GM12801 (cell line): ENCODE data around the gene OXT.

Experiments used
- TF ChIP-seq, protein P1 (sequence below): IDR thresholded peaks from one replicate; pipeline ENCODE4 v1.5.1; 2011; ENCODE audit warnings: control low read depth; ENCODE audit not compliant: insufficient read length; ENCODE audit errors: extremely low read depth

Gene OXT

DNA sequence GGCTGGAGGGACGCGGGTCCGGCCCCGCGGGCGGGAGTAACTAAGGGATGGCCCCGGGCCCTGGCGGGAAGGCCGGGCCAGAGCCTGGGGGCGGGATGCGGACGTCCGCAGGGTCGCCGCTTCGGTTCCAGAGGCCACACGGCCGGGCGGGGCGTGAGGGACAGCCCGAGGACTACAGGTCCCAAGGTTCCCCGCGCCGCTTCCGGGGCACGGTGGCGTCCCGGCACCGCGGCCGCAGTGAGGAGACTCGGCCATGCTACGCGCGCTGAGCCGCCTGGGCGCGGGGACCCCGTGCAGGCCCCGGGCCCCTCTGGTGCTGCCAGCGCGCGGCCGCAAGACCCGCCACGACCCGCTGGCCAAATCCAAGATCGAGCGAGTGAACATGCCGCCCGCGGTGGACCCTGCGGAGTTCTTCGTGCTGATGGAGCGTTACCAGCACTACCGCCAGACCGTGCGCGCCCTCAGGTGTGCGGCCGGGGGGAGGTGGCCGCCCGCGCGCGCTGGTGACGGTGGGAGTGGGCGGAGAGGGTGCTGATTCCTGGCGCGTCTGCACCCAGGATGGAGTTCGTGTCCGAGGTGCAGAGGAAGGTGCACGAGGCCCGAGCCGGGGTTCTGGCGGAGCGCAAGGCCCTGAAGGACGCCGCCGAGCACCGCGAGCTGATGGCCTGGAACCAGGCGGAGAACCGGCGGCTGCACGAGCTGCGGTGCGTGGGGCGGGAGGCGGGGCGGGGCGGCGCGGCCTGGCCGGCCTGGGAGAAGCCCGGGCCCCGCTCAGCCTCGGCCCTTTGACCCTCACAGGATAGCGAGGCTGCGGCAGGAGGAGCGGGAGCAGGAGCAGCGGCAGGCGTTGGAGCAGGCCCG is 25.4 kb upstream of the OXT start, which contains the start of gene MRPS26:
Gene MRPS26 (plus strand): TSS at position 237 of the 861 bp plus-strand sequence. CDS start 17 bp downstream, at position 254.
- TF ChIP-seq, protein P1, sequence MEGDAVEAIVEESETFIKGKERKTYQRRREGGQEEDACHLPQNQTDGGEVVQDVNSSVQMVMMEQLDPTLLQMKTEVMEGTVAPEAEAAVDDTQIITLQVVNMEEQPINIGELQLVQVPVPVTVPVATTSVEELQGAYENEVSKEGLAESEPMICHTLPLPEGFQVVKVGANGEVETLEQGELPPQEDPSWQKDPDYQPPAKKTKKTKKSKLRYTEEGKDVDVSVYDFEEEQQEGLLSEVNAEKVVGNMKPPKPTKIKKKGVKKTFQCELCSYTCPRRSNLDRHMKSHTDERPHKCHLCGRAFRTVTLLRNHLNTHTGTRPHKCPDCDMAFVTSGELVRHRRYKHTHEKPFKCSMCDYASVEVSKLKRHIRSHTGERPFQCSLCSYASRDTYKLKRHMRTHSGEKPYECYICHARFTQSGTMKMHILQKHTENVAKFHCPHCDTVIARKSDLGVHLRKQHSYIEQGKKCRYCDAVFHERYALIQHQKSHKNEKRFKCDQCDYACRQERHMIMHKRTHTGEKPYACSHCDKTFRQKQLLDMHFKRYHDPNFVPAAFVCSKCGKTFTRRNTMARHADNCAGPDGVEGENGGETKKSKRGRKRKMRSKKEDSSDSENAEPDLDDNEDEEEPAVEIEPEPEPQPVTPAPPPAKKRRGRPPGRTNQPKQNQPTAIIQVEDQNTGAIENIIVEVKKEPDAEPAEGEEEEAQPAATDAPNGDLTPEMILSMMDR = no peak

DNA sequence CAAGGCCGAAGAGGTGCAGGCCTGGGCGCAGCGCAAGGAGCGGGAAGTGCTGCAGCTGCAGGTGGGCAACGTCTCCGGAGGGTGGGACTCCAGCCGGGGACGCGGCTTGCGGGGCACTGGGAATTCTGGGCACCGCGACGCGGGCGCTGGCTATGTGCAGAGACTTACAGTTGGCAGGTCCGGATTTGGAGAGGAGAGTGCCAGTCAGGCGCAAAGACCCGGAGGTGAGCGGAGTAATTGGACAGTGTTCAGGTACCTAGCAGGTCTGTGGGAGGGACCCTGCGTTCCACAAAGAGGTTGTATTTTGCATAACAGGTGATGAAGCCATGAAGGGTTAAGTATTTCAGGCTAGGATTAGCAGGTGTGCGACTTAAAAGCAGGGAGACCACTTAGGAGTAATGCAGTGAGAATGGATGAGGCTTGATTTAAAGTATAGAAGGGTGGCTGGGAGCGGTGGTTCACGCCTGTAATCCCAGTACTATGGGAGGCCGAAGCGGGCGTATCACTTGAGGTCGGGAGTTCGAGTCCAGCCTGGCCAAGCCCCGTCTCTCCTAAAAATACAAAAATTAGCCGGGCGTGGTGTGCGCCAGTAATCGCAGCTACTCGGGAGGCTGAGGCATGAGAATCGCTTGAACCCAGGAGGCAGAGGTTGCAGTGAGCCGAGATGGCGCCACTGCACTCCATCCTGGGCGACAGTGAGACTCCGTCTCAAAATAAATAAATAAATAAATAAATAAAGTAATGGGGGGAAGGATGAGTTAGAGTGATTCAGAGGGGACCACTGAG is 24.6 kb upstream of the OXT start:
- TF ChIP-seq, protein P1 = no peak

DNA sequence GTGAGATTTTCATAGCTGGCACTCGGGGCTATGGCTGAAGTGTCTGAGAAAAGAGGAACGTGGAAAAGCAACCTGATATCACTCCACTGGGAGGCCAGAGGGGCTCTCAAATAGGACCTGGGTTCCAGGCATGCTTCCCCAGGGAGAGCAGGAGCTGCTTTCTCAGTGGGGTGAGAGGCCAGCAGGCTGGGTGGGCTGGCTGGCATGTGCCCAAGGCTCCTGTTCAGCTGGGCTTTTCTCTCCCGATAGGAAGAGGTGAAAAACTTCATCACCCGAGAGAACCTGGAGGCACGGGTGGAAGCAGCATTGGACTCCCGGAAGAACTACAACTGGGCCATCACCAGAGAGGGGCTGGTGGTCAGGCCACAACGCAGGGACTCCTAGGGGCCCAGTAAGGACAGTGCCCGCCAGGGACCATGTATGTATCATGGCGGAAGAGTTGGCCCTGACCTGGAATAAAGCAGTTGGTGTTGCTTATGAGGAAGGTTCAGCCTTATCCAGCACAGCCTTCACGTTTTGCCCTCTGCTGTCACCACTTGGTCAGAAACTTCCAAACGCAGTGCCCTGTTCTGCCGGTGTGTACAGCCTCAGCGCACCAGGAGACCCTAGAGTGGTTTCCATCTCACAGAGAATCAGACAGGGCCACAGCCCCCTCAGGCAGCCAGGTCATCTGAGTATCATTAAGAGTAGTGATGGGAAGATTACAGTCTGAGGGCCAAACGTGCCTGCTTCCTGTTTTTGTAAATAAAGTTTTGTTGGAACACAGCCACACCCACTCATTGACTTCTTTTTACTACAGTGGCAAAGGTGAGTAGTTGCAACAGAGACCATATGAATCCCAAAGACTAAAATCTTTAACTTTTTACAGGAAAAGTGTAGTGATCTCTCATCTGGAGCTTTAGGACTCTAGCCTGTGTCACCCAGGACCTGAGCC is 23.7 kb upstream of the OXT start:
- TF ChIP-seq, protein P1 = no peak

DNA sequence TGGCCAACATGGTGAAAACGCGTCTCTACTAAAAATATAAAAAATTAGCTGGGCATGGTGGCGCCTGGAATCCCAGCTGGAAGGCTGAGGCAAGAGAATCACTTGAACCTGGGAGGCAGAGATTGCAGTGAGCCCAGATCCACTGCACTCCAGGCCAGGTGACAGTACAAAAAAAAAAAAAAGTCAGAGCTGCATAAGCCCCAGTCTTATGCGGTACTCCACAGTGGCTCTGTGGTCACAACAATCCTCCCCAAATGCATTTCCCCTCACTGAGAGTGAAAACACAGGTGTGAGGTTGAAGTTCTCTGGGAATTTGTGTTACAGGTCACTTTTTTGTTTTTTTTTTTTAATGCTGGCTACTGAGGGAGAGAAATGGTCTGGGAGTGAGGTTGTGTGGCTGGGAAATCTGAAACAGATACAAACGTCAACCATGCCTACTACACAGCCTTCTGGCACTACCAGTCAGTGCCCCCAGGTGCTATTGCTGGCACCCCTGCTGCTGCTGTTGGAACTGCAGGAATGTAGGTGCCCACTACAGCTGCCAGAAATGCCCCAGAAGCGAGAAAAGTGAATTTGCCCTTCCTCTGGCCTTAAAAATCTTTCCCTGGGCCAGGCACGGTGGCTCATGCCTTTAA is 19.9 kb upstream of the OXT start:
- TF ChIP-seq, protein P1 = no peak

DNA sequence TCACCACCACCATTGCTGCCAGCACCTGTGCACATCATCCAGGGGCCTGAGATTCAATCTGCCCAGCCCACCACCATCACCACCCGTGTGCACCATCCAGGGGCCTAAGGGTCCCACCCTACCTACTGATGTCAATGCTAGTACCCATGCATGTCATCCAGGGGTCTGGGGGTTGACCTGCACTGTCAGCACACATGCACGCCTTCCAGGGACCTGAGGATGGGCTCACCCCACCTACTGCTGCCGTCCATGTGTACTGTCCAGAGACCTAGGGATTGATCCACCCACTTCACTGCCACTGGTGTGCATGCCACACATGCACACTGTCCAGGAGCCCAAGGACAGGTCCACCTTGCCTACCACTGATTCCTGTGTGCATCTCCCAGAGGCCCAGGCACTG is 11.9 kb upstream of the OXT start:
- TF ChIP-seq, protein P1 = no peak

DNA sequence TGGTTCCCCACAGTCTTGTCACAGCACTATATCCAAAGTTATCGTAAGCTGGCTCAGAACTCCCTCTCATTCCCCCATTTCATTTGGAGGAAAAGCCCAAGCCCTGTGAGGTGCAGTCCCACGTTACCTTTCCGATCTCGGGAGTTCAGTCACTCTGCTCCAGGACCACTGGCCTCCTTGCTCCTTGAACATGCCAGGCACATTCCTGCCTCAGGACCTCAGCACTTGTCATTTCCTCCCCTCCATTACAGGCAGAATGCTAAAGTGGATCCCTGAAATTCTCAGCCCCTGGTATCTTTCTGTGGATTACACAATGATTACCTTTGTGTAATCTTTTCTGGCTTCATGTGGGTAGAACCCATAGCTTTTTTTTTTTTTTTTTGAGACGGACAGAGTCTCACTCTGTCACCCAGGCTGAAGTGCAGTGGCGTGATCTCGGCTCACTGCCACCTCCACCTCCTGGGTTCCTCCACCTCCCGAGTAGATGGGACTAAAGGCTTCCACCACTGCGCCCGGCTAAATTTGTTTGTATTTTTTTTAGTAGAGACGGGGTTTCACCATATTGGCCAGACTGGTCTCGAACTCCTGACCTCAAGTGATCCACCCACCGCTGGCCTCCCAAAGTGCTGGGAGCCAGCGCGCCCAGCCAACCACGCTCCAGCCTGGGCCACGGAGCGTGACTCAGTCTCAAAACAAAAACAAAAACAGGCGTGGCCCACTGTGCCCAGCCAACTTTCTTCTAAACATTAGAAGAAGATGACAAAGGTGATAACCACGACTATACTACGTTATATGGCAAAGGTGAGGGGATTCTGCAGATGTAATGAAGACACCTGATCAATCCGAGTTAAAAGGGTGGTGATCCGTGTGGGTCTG is 4.0 kb upstream of the OXT start:
- TF ChIP-seq, protein P1 = no peak
